ENCODE results near the gene SIPA1L3. TPM values are rescaled to one million over a fixed set of nuclear protein-coding genes. Genes with fewer than 3 reads are reported as not detected.
"Not testable (repeated sequence)": the region's sequence is repeated elsewhere in the genome, so short reads cannot be mapped to it uniquely, and the experiment has no call there.

The SIPA1L3 gene
- total and polyA plus RNA-seq, 8 donors, result 19.7 to 44.8 (median 25.8) TPM

DNA sequence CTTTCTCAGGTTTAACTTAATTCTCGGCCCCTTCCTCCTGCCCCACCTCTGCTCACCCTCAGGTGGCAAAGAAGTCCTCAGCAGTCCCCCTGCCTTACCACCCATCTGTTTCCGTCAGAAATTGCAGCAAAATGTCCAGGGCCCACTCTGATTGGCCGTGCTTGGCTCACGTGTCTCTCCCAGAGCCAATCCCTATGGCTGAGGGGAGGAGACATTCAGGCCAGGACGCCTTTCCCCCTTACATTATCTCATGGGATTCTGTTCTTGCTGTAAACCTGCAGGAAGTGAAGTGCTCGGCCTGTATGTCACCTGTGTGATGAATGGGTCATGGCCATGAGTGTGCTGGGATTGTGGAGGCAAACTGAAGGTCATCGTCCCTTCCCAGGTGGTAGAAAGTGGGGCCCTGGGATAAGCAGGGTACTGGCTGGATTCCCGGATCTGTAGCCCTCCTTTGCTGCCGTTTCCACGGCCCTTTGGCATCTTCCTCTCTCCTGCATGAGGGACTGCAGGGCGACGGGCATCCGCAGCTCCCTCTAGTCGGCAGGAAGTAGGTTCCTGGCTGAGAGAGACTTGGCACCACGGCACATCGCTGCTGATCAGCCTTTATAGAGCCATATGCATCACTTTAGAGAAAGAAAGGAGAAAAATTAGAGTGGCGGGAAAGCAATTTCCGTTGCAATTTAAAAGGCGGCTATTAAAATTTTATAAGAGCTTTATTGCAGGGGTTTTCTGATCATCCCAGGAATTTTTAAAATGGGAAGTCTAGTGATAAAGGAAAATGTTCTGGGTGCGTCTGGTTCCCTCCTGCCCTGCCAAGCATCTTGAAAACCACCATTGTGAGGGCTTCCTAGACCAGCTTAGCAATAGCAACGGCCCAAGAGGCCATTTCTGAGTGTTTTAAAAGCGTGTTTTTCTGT is 118.2 kb downstream of the SIPA1L3 start:
- peak in 1 of 6 donors; percentile 39 for DNase-seq

DNA sequence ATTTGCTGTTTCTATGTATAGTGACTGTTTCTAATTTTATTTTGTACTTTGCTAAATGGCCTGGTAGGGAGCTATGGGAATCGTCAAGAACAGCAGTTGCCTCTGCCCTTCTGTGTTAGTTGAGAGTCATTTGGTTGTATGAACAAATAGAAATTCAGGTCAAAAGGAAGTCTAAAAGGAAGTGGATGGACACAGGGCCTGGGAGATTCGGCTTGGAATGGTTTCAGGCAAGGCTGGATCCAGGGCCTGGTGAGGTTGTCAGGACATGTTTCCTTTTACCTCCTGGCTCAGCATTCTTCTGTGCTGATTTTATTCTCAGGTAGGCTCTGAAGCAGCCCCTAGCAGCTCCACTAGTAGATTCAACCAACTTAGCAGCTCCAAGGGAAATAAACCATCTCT is 118.9 kb downstream of the SIPA1L3 start:
- FAIRE-seq, result no peak
- 78% methylated on average over 2 of the region's 2 CpGs for WGBS, 2 donors
- peak overlapping the region in 1 of 4 donors; percentile 70 for H3K27ac ChIP-seq

More for the DNA sequence above, 118.2 kb downstream of the SIPA1L3 start:
- peaks cover 17 to 24% (median 23%) of the 10 kb centered on the region in 3 donors for H3K4me1 ChIP-seq
- H3K9me3 ChIP-seq, result no peaks in the 10 kb centered on the region
- peak in 3 of 4 donors; percentile 27 to 64 (median 31) for ATAC-seq
- H3K27me3 ChIP-seq, result no peaks in the 10 kb centered on the region
- H3K36me3 ChIP-seq, result no peaks in the 10 kb centered on the region
- intact Hi-C loops (cut with DNase I), result no loop called here
- H3K4me3 ChIP-seq, result no peak overlapping the region
- no peak for FAIRE-seq
- H3K27ac ChIP-seq, result peak overlapping the region; percentile 9 to 70 (median 40)
- no peak for TF ChIP-seq CTCF (IDR thresholded peaks at IDR 0.05)
- 64 to 68% methylated on average over 22 of the region's 22 CpGs for WGBS, 2 donors

GRCh38 chr19:38028913-38029510 is 122.0 kb downstream of the SIPA1L3 start:
- no peaks in the 10 kb centered on the region for H3K27me3 ChIP-seq
- H3K36me3 ChIP-seq, result no peaks in the 10 kb centered on the region
- TF ChIP-seq CTCF (IDR thresholded peaks at IDR 0.05), result no peak
- H3K27ac ChIP-seq, result no peak overlapping the region
- FAIRE-seq (no peak), ATAC-seq (no peak), DNase-seq (no peak)
- no peaks in the 10 kb centered on the region for H3K9me3 ChIP-seq
- peaks cover 5 to 13% (median 8%) of the 10 kb centered on the region in 3 donors for H3K4me1 ChIP-seq
- WGBS, 2 donors, result 76 to 81% methylated on average over 6 of the region's 6 CpGs
- no peak overlapping the region for H3K4me3 ChIP-seq
- intact Hi-C loops (cut with DNase I), result no loop called here

More for the DNA sequence above, 118.9 kb downstream of the SIPA1L3 start:
- Histone ChIP-seq H3K27me3 (no peaks in the 10 kb centered on the region), H3K4me1 (peaks cover 17 to 24% (median 23%) of the 10 kb centered on the region in 3 donors), H3K36me3 (no peaks in the 10 kb centered on the region), H3K4me3 (no peak overlapping the region), H3K9me3 (no peaks in the 10 kb centered on the region)
- intact Hi-C loops (cut with DNase I), result no loop called here
- peak in 1 of 4 donors; percentile 14 for ATAC-seq
- no peak for TF ChIP-seq CTCF (IDR thresholded peaks at IDR 0.05)
- DNase-seq, result no peak

DNA sequence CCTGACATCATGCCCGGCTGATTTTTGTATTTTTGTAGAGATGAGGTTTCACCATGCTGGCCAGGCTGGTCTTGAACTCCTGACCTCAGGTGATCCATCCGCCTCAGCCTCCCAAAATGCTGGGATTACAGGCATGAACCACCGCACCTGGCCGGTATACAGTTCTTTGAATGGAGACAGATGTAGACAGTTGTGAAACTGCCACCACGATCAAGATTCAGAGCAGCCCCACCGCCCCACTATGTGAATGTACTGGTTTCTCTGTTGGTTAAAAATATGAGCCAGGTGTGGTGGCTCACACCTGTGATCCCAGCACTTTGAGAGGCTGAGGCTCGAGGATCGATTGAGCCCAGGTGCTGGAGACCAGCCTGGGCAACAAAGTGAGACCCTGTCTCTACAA is 123.0 kb downstream of the SIPA1L3 start:
- DNase-seq; FAIRE-seq; H3K27me3 ChIP-seq; intact Hi-C loops (cut with DNase I); ATAC-seq; H3K4me3 ChIP-seq; H3K27ac ChIP-seq; H3K4me1 ChIP-seq; H3K36me3 ChIP-seq; H3K9me3 ChIP-seq: not testable (repeated sequence)
- WGBS, 2 donors, result 97% methylated on average over 8 of the region's 8 CpGs

DNA sequence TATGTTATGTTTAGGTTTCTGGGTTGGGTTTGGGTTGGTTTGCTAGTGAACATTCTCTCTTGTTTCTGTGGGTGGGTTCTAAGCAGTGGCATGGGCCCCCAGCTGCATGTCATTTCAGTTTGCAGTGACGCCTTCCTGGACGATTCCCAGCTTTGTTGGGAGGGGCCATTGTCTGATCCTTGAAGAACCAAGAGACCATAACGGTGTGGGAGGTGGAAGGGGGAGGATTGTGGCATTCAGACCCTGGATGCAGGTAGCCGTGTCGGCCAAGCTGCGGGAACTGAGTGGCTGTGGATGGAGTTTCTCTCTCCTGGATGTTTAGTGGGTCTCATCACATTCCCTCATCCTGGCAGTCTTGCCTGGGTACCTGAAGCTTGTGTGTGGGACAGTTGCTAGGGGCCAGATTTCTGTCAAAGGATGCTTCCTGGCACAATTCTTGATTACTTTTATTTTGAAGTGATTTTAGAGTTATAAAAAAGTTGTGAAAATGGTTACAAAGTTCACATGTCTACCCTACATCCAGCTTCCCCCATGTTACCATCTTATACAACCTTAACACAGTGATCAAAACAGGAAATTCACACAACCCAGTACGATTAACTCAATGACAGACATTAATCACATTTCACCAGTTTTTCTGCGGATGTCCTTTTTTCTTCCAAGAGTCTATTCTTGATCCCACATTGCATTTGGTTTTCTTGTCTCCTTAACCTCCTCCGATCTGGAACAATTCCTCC is 123.8 kb downstream of the SIPA1L3 start:
- no peak for ATAC-seq
- FAIRE-seq, result no peak
- DNase-seq, result no peak

More for the DNA sequence above, 123.8 kb downstream of the SIPA1L3 start:
- H3K4me3 ChIP-seq, result no peak overlapping the region
- H3K36me3 ChIP-seq, result no peaks in the 10 kb centered on the region
- 82 to 83% methylated on average over 9 of the region's 9 CpGs for WGBS, 2 donors
- no peak overlapping the region for H3K27ac ChIP-seq
- intact Hi-C loops (cut with DNase I), result no loop called here
- H3K27me3 ChIP-seq, result no peaks in the 10 kb centered on the region
- H3K9me3 ChIP-seq, result no peaks in the 10 kb centered on the region
- peaks cover 0 to 4% (median 0%) of the 10 kb centered on the region in 3 donors for H3K4me1 ChIP-seq
- no peak for TF ChIP-seq CTCF (IDR thresholded peaks at IDR 0.05)

Data from pancreas (tissue), 10 donors.